Smooth muscle cell (in vitro differentiated cells): ENCODE results near the gene DNASE1L3. TPM values are rescaled to one million over a fixed set of nuclear protein-coding genes. Genes with fewer than 3 reads are reported as not detected.

ENCODE experiments used
- DNase-seq: peaks from one replicate; lab custom pipeline; 2025; ENCODE audit not compliant: unreplicated experiment; lab: John Stamatoyannopoulos, UW
- H2AFZ ChIP-seq: fragments of 200-600 bp; sonication (generic); 2 replicates; pipeline ENCODE4 v1.6.0; 2016; ENCODE audit warnings: antibody characterized with exemption, low read depth, mild to moderate bottlenecking
- H3F3A ChIP-seq: fragments of 200-600 bp; sonication (generic); 2 replicates; pipeline ENCODE4 v1.6.0; 2017; ENCODE audit warnings: antibody characterized with exemption, low read depth
- H3K27ac ChIP-seq: fragments of 200-600 bp; sonication (generic); 2 replicates; pipeline ENCODE4 v1.5.1; 2016; ENCODE audit warnings: low read depth, mild to moderate bottlenecking
- H3K27me3 ChIP-seq: fragments of 200-600 bp; sonication (generic); 2 replicates; pipeline ENCODE4 v1.6.1; 2016; ENCODE audit warnings: low read depth, mild to moderate bottlenecking
- H3K36me3 ChIP-seq: fragments of 200-600 bp; sonication (generic); 2 replicates; pipeline ENCODE4 v1.5.1; 2016; ENCODE audit warnings: low read depth
- H3K4me1 ChIP-seq: fragments of 200-600 bp; sonication (generic); 2 replicates; pipeline ENCODE4 v1.5.1; 2016; ENCODE audit warnings: low read depth
- H3K4me2 ChIP-seq: fragments of 200-600 bp; sonication (generic); 2 replicates; pipeline ENCODE4 v1.6.0; 2016; ENCODE audit warnings: mild to moderate bottlenecking
- H3K4me3 ChIP-seq: fragments of 200-600 bp; sonication (generic); 2 replicates; pipeline ENCODE4 v1.5.1; 2016; ENCODE audit warnings: mild to moderate bottlenecking
- H3K79me2 ChIP-seq: fragments of 200-600 bp; sonication (generic); 2 replicates; pipeline ENCODE4 v1.6.0; 2016; ENCODE audit warnings: low read depth, mild to moderate bottlenecking
- H3K9ac ChIP-seq: fragments of 200-600 bp; sonication (generic); 2 replicates; pipeline ENCODE4 v1.6.0; 2016; ENCODE audit warnings: low read depth
- H3K9me3 ChIP-seq: fragments of 200-600 bp; sonication (generic); replicated peaks from 2 replicates; pipeline ENCODE4 v1.5.1; 2016; ENCODE audit warnings: low read depth
- H4K20me1 ChIP-seq: fragments of 200-600 bp; sonication (generic); 2 replicates; pipeline ENCODE4 v1.6.0; 2016; ENCODE audit warnings: low read depth
- WGBS: methylation state at CpG from one replicate; pipeline ENCODE4 v1.1.7; 2016; ENCODE audit warnings: low lambda C conversion rate; 5-methylcytosine and 5-hydroxymethylcytosine counted together
- polyA plus RNA-seq: library from polyadenylated mRNA; unstranded; fragments of >200 nt; fragmentation: Nextera tagmentation; extraction: Ambion mirVana; gene quantifications from 2 replicates; pipeline ENCODE4 v1.2.1, GENCODE V29; 2016
- total RNA-seq: library from RNA; depleted of rRNA; stranded (reverse); fragments of >200 nt; gene quantifications from 2 replicates; pipeline ENCODE4 v1.2.3, GENCODE V29; 2014
- TF ChIP-seq, protein P1 (sequence below): fragments of 200-600 bp; sonication (generic); IDR thresholded peaks from 2 replicates; pipeline ENCODE4 v1.5.1; 2017; ENCODE audit warnings: borderline replicate concordance, mild to moderate bottlenecking, antibody characterized with exemption; ENCODE audit not compliant: insufficient read depth, poor library complexity, severe bottlenecking

Gene DNASE1L3
- total and polyA plus RNA-seq, 2 experiments from 2014 or later, result 2.0 TPM; not detected in 1

DNA sequence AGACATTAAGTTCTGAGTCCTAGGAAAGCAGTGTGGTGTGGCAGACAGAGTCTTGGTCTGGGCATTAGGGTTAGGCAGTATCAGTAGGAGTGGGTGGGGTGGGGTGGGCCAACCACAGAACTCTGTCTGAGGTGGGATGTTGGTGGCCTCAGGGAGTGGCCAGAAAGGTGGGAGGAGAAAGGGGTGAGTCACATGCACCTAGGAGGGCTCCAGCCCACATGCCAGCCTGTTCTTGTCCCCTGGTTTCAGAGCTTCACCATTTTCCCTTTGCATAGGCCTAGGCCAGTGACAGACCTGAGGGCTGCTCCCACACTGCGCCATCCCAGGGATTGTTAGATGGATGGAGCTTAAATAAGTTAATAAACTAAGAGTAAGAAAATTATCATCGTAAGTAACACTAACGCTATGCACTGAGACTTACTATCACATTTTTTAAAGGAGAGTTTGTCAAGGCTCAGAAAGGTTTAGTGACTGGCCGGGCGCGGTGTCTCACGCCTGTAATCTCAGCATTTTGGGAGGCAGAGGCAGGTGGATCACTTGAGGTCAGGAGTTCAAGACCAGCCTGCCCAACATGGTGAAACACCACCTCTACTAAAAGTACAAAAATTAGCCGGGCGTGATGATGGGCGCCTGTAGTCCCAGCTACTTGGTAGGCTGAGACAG, 33.8 kb downstream of the DNASE1L3 start:
- no peak for DNase-seq
- no peaks in the 10 kb centered on the region for H3F3A ChIP-seq
- H3K4me2 ChIP-seq, result peak overlapping the region; percentile 85
- WGBS, result 96% methylated on average over 10 of the region's 10 CpGs
- no peak overlapping the region for H3K27ac ChIP-seq
- no peaks in the 10 kb centered on the region for H3K36me3 ChIP-seq
- TF ChIP-seq, protein P1, sequence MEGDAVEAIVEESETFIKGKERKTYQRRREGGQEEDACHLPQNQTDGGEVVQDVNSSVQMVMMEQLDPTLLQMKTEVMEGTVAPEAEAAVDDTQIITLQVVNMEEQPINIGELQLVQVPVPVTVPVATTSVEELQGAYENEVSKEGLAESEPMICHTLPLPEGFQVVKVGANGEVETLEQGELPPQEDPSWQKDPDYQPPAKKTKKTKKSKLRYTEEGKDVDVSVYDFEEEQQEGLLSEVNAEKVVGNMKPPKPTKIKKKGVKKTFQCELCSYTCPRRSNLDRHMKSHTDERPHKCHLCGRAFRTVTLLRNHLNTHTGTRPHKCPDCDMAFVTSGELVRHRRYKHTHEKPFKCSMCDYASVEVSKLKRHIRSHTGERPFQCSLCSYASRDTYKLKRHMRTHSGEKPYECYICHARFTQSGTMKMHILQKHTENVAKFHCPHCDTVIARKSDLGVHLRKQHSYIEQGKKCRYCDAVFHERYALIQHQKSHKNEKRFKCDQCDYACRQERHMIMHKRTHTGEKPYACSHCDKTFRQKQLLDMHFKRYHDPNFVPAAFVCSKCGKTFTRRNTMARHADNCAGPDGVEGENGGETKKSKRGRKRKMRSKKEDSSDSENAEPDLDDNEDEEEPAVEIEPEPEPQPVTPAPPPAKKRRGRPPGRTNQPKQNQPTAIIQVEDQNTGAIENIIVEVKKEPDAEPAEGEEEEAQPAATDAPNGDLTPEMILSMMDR, result no peak
- H3K79me2 ChIP-seq, result no peaks in the 10 kb centered on the region
- no peaks in the 10 kb centered on the region for H3K9me3 ChIP-seq
- H3K4me1 ChIP-seq, result peaks cover 4% of the 10 kb centered on the region
- H3K9ac ChIP-seq, result no peak overlapping the region
- H2AFZ ChIP-seq, result no peak overlapping the region
- no peaks in the 10 kb centered on the region for H4K20me1 ChIP-seq
- no peaks in the 10 kb centered on the region for H3K27me3 ChIP-seq
- H3K4me3 ChIP-seq, result no peak overlapping the region

DNA sequence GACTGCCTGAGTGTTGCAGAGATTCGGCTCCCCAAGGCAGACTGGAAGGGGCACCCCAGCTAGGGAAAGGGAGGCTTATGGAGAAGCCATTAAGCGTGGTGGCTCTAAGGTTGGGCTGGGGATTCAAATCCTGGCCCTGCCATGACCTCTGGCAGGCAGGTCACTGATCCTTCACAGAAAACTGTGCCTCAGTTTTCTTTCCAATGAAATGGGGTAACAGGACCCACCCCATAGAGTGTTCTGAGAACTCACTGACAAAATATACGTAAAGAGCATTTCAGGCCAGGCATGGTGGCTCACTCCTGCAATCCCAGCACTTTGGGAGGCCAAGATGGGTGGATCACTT, 34.6 kb downstream of the DNASE1L3 start:
- no peak for DNase-seq
- H3K79me2 ChIP-seq, result no peaks in the 10 kb centered on the region
- H3K4me1 ChIP-seq, result peaks cover 4% of the 10 kb centered on the region
- H3K4me2 ChIP-seq, result no peak overlapping the region
- no peaks in the 10 kb centered on the region for H3F3A ChIP-seq
- H3K9ac ChIP-seq, result no peak overlapping the region
- no peak overlapping the region for H2AFZ ChIP-seq
- H3K27ac ChIP-seq, result no peak overlapping the region
- no peaks in the 10 kb centered on the region for H3K9me3 ChIP-seq
- no peaks in the 10 kb centered on the region for H3K36me3 ChIP-seq
- TF ChIP-seq, protein P1, result no peak
- H3K27me3 ChIP-seq, result no peaks in the 10 kb centered on the region
- 90% methylated on average over 3 of the region's 3 CpGs for WGBS
- H4K20me1 ChIP-seq, result no peaks in the 10 kb centered on the region
- no peak overlapping the region for H3K4me3 ChIP-seq

DNA sequence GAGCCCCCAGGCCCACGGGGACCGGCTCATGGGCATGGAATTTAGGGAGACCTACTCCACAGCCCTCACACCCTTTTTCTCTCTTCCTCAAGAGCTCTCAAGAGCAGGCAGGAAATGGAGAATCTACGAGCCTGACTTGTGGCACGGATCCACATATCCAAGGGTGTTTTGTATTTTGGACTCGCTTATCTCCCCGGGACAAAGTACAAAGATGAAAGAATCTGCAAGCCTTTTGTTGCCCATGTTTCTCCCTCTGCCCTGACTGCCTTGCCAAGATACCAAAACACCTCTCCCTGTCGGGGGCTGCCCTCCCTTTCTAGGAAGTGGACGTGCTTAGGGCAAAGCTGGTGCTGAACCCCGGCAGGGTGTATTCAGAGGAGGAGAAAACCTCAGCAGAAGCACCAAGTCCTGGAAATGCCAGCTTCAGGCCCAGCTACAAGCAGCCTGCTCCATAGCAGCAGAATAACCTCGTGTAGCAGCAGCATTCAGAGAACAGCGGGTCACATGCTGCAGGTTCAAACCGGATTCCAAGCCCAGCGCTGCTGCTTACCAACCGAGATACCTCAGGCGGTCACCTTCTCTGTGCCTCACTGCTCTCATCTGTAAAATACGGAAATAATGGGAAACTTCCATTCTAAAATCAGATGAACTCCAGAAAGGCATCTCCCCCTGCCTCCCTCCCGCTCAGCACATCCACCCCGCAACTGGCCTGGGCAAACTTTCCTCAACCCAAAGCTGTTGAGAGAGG, 35.2 kb downstream of the DNASE1L3 start:
- no peaks in the 10 kb centered on the region for H3F3A ChIP-seq
- no peak overlapping the region for H3K4me3 ChIP-seq
- H3K27ac ChIP-seq, result no peak overlapping the region
- peaks cover 4% of the 10 kb centered on the region for H3K4me1 ChIP-seq
- H4K20me1 ChIP-seq, result no peaks in the 10 kb centered on the region
- no peak overlapping the region for H3K9ac ChIP-seq
- 60% methylated on average over 18 of the region's 18 CpGs for WGBS
- H3K9me3 ChIP-seq, result no peaks in the 10 kb centered on the region
- H2AFZ ChIP-seq, result no peak overlapping the region
- H3K36me3 ChIP-seq, result no peaks in the 10 kb centered on the region
- H3K27me3 ChIP-seq, result no peaks in the 10 kb centered on the region
- no peak for DNase-seq
- no peak overlapping the region for H3K4me2 ChIP-seq
- no peaks in the 10 kb centered on the region for H3K79me2 ChIP-seq
- TF ChIP-seq, protein P1, result no peak

DNA sequence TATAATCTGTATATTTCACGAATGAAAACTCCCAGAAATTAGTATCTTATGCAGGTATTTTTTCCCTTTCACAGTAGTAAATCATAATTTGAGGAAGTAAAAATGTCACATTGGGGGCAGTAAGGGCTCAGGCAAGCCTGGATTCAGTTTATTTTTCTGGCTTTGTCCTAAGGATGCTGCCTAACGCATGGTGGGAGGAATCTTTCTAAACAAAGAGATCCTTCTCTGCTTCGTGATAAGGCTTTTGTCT, 35.7 kb downstream of the DNASE1L3 start:
- no peak overlapping the region for H3K27ac ChIP-seq
- H3K9ac ChIP-seq, result no peak overlapping the region
- no peaks in the 10 kb centered on the region for H3K9me3 ChIP-seq
- H2AFZ ChIP-seq, result no peak overlapping the region
- TF ChIP-seq, protein P1, result no peak
- 44% methylated on average over 3 of the region's 3 CpGs for WGBS
- no peaks in the 10 kb centered on the region for H4K20me1 ChIP-seq
- no peak overlapping the region for H3K4me2 ChIP-seq
- H3K36me3 ChIP-seq, result peaks cover 4% of the 10 kb centered on the region
- H3K4me1 ChIP-seq, result peaks cover 4% of the 10 kb centered on the region
- no peaks in the 10 kb centered on the region for H3K27me3 ChIP-seq
- no peaks in the 10 kb centered on the region for H3K79me2 ChIP-seq
- DNase-seq, result no peak
- no peaks in the 10 kb centered on the region for H3F3A ChIP-seq
- no peak overlapping the region for H3K4me3 ChIP-seq
